HepG2 (cell line): Measurements from ENCODE around the gene KISS1R. TPM values are rescaled to one million over a fixed set of nuclear protein-coding genes. Genes with fewer than 3 reads are reported as not detected.

Experiments used
- ATAC-seq: fragments of 200-7000 bp; cut with Tn5 transposase; 3 replicates; pipeline ENCODE4 v1.9.1; 2020; ENCODE audit warnings: mild to moderate bottlenecking, moderate library complexity
- BruUV-seq: library from RNA; stranded (reverse); fragments of 400-500 nt; replicated peaks from 2 replicates; lab custom pipeline; 2021; lab: Mats Ljungman, UMichigan
- CTCF ChIA-PET: fragments of 300-600 bp; formaldehyde crosslinking; extraction: SDS; loops from one replicate; lab custom pipeline; 2021; ENCODE audit warnings: low total read pairs, inconsistent platforms, low intra/inter-chr PET ratio; lab: Yijun Ruan, JAX
- POLR2A ChIA-PET: fragments of 350-600 bp; sonication (Branson Sonifier 250); formaldehyde crosslinking; loops from one replicate; lab custom pipeline; 2020; ENCODE audit warnings: antibody characterized with exemption, inconsistent platforms; lab: Yijun Ruan, JAX
- DNase-seq: peaks from one replicate; pipeline ENCODE4 v3.0.0-alpha.2; 2015; ENCODE audit warnings: low spot score
- FAIRE-seq: peaks from 3 replicates; lab custom pipeline; 2011; peaks lifted over from hg19 to GRCh38; lab: Jason Lieb, UNC
- H2AFZ ChIP-seq: one replicate; pipeline ENCODE4 v1.6.1; 2011; ENCODE audit warnings: low read length, inconsistent platforms
- H3K27ac ChIP-seq: fragments of 300-600 bp; 3 replicates; pipeline ENCODE4 v1.8.0; 2011; ENCODE audit warnings: mixed run types, mild to moderate bottlenecking, mixed read lengths, low read length, inconsistent platforms; ENCODE audit not compliant: insufficient read depth; ENCODE audit errors: extremely low read length
- H3K27me3 ChIP-seq, 2 experiments: fragments of 200-600 bp in 1 of 2; 2 replicates in 1 of 2; 3 replicates in 1 of 2; pipeline versions ENCODE4 v1.6.0 to v1.8.0; 2011; ENCODE audit warnings: low read length in 2 of 2, mild to moderate bottlenecking in 2 of 2, moderate library complexity in 2 of 2, inconsistent platforms in 1 of 2; ENCODE audit not compliant: insufficient read depth in 2 of 2, control insufficient read depth in 1 of 2
- H3K36me3 ChIP-seq, 2 experiments: fragments of 200-600 bp in 1 of 2; replicated peaks in 1 of 2; 2 replicates in 1 of 2; 3 replicates in 1 of 2; pipeline versions ENCODE4 v1.5.1 to v1.8.0; 2011; ENCODE audit warnings: low read length in 2 of 2, inconsistent platforms in 1 of 2; ENCODE audit not compliant: insufficient read depth in 2 of 2, control insufficient read depth in 1 of 2
- H3K4me1 ChIP-seq: 2 replicates; pipeline ENCODE4 v1.5.1; 2012; ENCODE audit warnings: low read length, inconsistent platforms; ENCODE audit not compliant: insufficient read depth
- H3K4me2 ChIP-seq: 2 replicates; pipeline ENCODE4 v1.6.0; 2011; ENCODE audit warnings: low read depth, low read length, inconsistent platforms
- H3K4me3 ChIP-seq, 3 experiments: fragments of 200-600 bp in 1 of 3; sonication (generic), shearing (Covaris generic) in 1 of 3; replicated peaks in 1 of 3; 2 replicates each; pipeline ENCODE4 v1.5.1; 2011 to 2016; ENCODE audit warnings: low read length in 3 of 3, inconsistent platforms in 2 of 3, low read depth in 2 of 3, mild to moderate bottlenecking in 2 of 3, control low read depth in 1 of 3, mixed read lengths in 1 of 3; ENCODE audit not compliant: insufficient read depth in 1 of 3
- H3K79me2 ChIP-seq: one replicate; pipeline ENCODE4 v1.6.1; 2011; ENCODE audit warnings: low read length, inconsistent platforms; ENCODE audit not compliant: insufficient read depth
- H3K9ac ChIP-seq: 2 replicates; pipeline ENCODE4 v1.6.0; 2011; ENCODE audit warnings: mild to moderate bottlenecking, low read depth, low read length, inconsistent platforms; ENCODE audit not compliant: insufficient read depth
- H3K9me3 ChIP-seq: 2 replicates; pipeline ENCODE4 v1.5.1; 2012; ENCODE audit warnings: mild to moderate bottlenecking, low read length
- H4K20me1 ChIP-seq: 2 replicates; pipeline ENCODE4 v1.6.0; 2011; ENCODE audit warnings: inconsistent platforms, mild to moderate bottlenecking, low read length, moderate library complexity; ENCODE audit not compliant: insufficient read depth
- AGO2 ChIP-seq: fragments of 200-400 bp; formaldehyde crosslinking; optimal IDR thresholded peaks from 2 replicates; pipeline ENCODE3; 2017; ENCODE audit warnings: mild to moderate bottlenecking, low read depth, low read length, moderate library complexity
- IKZF1 ChIP-seq: fragments of 450-650 bp; IDR thresholded peaks from 2 replicates; pipeline ENCODE4 v1.7.1; 2016
- KAT8 ChIP-seq: IDR thresholded peaks from 2 replicates; pipeline ENCODE4 v1.6.1; 2016; ENCODE audit warnings: missing genetic modification reagents, missing compliant biosample characterization
- SMAD3 ChIP-seq: sonication (generic); formaldehyde crosslinking; IDR thresholded peaks from 2 replicates; pipeline ENCODE4 v1.4.0; 2020; ENCODE audit warnings: missing genetic modification reagents
- SP4 ChIP-seq: sonication (generic); formaldehyde crosslinking; IDR thresholded peaks from 2 replicates; pipeline ENCODE4 v1.8.1; 2023; ENCODE audit warnings: mild to moderate bottlenecking, missing genetic modification reagents
- ZBTB1 ChIP-seq: sonication (generic); formaldehyde crosslinking; IDR thresholded peaks from 2 replicates; pipeline ENCODE4 v1.4.0; 2020; ENCODE audit warnings: missing genetic modification reagents, borderline replicate concordance
- ZNF276 ChIP-seq: sonication (generic); formaldehyde crosslinking; IDR thresholded peaks from 2 replicates; pipeline ENCODE4 v1.4.0; 2020; ENCODE audit warnings: mild to moderate bottlenecking, low read depth, missing genetic modification reagents
- WGBS: methylation state at CpG from one replicate; pipeline ENCODE4 v1.1.6; 2017; ENCODE audit warnings: low lambda C conversion rate; 5-methylcytosine and 5-hydroxymethylcytosine counted together
- in situ Hi-C: cut with HindIII; loops from 2 replicates; pipeline ENCODE4 v1.10.0; 2017; ENCODE audit warnings: low pct_unique_long_range_greater_than_20kb; ENCODE audit not compliant: extremely low pct_ligation_motif_present
- intact Hi-C: fragments of 100-400 bp; cut with micrococcal nuclease; formaldehyde crosslinking; loops from one replicate; pipeline ENCODE4 v1.10.0; 2022; ENCODE audit not compliant: unreplicated experiment
- polyA plus RNA-seq, 8 experiments: library from polyadenylated mRNA; depleted of rRNA in 3 of 8; stranded (reverse) in 7 of 8; unstranded in 1 of 8; fragments of >200 nt; fragmentation: Illumina TruSeq in 4 of 8; extraction: Trizol in 4 of 8; gene quantifications; 2 replicates each; pipeline versions ENCODE4 v1.2.1 to v1.2.3, GENCODE V29; 2011 to 2016; ENCODE audit warnings: low read depth in 4 of 8, missing spikeins in 1 of 8, mixed read lengths in 1 of 8; ENCODE audit not compliant: insufficient read depth in 1 of 8
- total RNA-seq, 5 experiments: library from RNA; depleted of rRNA; stranded (reverse); fragments of >200 nt; fragmentation: Illumina TruSeq; extraction: Trizol; gene quantifications; 2 replicates each; pipeline ENCODE4 v1.2.3, GENCODE V29; 2016; ENCODE audit warnings: low read depth in 1 of 5
- TF ChIP-seq, protein P1 (sequence below): sonication (generic); formaldehyde crosslinking; IDR thresholded peaks from 2 replicates; pipeline ENCODE4 v1.5.0; 2020; ENCODE audit warnings: mild to moderate bottlenecking, missing genetic modification reagents
- TF ChIP-seq, protein P2 (sequence below): sonication (generic); formaldehyde crosslinking; IDR thresholded peaks from 2 replicates; pipeline ENCODE4 v1.5.0; 2020; ENCODE audit warnings: missing genetic modification reagents, mild to moderate bottlenecking, borderline replicate concordance

KISS1R gene
- total and polyA plus RNA-seq, 2 of the 13 experiments (the other 11 are each of a cell fraction or from before 2014, with no cell fraction given), result 1.1 to 10.2 TPM

DNA sequence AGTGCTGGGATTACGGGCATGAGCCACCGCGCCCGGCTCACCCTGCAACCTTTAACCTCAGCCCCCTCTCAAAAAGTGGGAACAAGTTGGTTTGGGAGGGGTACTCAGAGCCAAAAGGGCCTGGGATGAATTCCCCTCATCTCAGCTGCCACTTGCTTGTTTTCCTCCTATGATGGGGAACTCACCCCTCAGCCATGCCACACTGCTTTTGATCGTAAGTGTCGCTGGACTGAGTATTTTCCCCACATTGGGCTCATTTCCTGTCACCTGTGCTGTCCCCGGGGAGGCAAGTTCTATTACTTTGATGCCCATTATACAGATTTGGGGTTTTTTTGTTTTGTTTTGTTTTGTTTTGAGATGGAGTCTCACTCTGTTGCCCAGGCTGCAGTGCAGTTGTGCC is 10.7 kb upstream of the KISS1R start (continued):
- no peak for TF ChIP-seq IKZF1
- TF ChIP-seq KAT8, result no peak
- TF ChIP-seq, protein P1, sequence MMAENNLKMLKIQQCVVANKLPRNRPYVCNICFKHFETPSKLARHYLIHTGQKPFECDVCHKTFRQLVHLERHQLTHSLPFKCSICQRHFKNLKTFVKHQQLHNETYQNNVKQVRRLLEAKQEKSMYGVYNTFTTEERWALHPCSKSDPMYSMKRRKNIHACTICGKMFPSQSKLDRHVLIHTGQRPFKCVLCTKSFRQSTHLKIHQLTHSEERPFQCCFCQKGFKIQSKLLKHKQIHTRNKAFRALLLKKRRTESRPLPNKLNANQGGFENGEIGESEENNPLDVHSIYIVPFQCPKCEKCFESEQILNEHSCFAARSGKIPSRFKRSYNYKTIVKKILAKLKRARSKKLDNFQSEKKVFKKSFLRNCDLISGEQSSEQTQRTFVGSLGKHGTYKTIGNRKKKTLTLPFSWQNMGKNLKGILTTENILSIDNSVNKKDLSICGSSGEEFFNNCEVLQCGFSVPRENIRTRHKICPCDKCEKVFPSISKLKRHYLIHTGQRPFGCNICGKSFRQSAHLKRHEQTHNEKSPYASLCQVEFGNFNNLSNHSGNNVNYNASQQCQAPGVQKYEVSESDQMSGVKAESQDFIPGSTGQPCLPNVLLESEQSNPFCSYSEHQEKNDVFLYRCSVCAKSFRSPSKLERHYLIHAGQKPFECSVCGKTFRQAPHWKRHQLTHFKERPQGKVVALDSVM (CRISPR knock-in tag), result no peak
- no peak for TF ChIP-seq SP4 (CRISPR knock-in tag)
- TF ChIP-seq, protein P2, sequence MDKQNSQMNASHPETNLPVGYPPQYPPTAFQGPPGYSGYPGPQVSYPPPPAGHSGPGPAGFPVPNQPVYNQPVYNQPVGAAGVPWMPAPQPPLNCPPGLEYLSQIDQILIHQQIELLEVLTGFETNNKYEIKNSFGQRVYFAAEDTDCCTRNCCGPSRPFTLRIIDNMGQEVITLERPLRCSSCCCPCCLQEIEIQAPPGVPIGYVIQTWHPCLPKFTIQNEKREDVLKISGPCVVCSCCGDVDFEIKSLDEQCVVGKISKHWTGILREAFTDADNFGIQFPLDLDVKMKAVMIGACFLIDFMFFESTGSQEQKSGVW (CRISPR knock-in tag), result no peak
- TF ChIP-seq AGO2, result no peak
- TF ChIP-seq ZBTB1 (CRISPR knock-in tag), result no peak

- no peaks in the 10 kb centered on the region for H3K27me3 ChIP-seq
- FAIRE-seq, result no peak
- WGBS, result 97% methylated on average over 10 of the region's 14 CpGs
- BruUV-seq, result no TSS peak
- no peak overlapping the region for H3K4me3 ChIP-seq
- H3K9ac ChIP-seq, result no peak overlapping the region
- 0 out of 5 replicates have a peak, but pooled peaks cover 0 to 2% of the 10 kb centered on the region in 2 experiments for H3K36me3 ChIP-seq
- in situ Hi-C loops, result no loop called here
- TF ChIP-seq ZNF276 (CRISPR knock-in tag) (no peak), SMAD3 (CRISPR knock-in tag) (no peak)
- no peaks in the 10 kb centered on the region; the same call in 1 of the 2 replicates for H4K20me1 ChIP-seq
- H3K4me1 ChIP-seq, result peaks cover 19% of the 10 kb centered on the region
- intact Hi-C loops, result no loop called here
- H3K9me3 ChIP-seq, result no peaks in the 10 kb centered on the region
- H3K27ac ChIP-seq, result no peak overlapping the region
- POLR2A ChIA-PET, result interaction anchor here (1.0 to 1.5 kb wide), 2 partner anchors 18 to 28 kb away, joined by 3 read pairs; no protein-coding TSS in a partner anchor
- H3K4me2 ChIP-seq, result no peak overlapping the region
- no peak overlapping the region for H2AFZ ChIP-seq
- ATAC-seq, result no peak
- peaks cover 14% of the 10 kb centered on the region for H3K79me2 ChIP-seq
- DNase-seq, result no peak
- CTCF ChIA-PET, result no interaction called here
Observed at GRCh38 chr19:907183-907853, 9.8 kb upstream of the KISS1R start.
